HG03060 (cell line): ENCODE data around the gene DSG4.

Experiments used
- ATAC-seq: cut with Tn5 transposase; IDR thresholded peaks from one replicate; pipeline ENCODE4 v1.9.1; 2021; ENCODE audit warnings: low read depth, moderate number of reproducible peaks; ENCODE audit not compliant: unreplicated experiment

The DSG4 gene

GRCh38 chr18:31446854-31447253 is 70.3 kb downstream of the DSG4 start:
- ATAC-seq: no peak

DNA sequence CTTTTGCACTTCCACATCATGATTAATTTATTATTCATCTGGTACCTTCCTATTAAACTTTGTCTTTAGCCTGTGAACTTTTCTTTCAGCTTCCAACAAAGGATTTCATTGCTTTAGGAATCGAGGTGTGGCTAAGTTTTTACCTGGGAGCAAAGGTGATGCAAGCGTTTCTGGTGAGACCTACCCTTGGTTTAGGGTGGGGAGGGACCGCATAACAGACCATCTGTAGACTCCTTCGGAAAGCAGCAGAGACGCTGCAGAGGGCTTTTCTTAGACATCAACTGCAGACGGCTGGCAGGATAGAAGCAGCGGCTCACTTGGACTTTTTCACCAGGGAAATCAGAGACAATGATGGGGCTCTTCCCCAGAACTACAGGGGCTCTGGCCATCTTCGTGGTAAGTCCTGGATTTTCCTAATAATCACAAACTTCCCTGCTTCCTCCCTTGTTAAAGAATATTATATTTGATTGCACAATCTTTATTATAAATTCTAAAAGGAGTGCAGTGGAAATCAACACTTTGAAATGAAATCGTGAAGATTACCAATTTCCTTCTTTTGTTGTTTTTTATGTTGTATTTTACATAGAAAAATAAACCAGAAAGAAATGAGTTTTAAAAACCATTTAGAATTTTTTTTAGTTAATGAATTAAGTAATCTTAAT is 71.1 kb downstream of the DSG4 start, which contains the start of gene DSG3:
DSG3 (plus strand) TSS at position 212 of the 662 bp plus-strand sequence; CDS start at position 349, 137 bp downstream.
- no peak for ATAC-seq

- ATAC-seq: no peak
Observed at GRCh38 chr18:31450409-31450808, 73.8 kb downstream of the DSG4 start.

DNA sequence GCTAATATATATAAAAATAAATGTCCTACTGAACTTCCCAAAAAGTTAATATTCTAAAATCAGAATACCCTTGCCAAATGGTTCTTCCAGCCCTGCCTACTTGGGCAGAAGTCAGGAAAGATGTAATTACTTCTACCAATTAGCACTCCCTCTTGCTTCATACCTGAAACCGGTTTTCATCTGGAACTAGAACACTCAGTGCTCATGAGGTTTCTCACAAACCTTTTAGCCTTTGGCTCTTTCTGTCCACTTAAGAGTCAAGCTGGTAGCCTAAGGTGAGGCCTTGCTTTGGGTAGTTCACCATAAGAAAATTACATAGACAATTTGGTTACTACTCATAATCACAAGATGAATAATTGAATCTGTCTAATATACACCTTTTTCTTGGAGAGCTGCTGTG is 75.0 kb downstream of the DSG4 start:
- ATAC-seq: no peak

DNA sequence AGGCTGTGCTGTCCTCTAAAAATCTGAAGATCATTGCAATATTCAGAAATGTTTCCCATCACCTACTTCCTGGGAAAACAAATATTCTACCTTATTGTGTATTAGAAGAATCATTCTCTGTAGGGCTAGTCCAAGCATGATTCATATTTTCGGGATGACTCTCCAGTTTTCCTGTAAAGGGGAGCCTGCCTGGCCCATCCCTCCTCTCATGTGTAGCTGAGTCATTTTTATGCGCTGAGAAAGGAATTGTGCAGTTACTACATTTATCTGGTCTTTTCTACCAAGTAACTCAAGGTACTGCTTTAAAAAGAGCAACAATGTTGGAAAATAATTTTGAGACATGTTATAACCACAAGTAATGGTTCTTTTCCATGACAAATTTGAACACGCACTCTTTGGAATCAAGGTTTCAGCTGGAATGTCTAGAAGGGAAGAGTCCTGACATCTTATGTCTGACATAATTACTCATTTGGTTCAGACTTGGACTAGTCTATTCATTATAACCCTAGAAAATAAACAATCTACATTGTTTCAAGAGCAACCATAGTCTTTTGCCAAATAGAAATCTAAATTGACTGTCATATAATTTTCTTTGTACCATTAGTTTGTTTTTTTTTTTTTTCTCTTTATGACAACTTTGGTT is 77.6 kb downstream of the DSG4 start:
- no peak for ATAC-seq
